Measurements from ENCODE around the gene RPS6KA1.

- TF ChIP-seq YY1 (IDR thresholded peaks at IDR 0.05; ENCODE audit: insufficient read depth, insufficient read length) (no peak), SUZ12 (IDR thresholded peaks at IDR 0.05; ENCODE audit: extremely low read depth, insufficient read depth, insufficient read length) (no peak)
These were observed 39.4 kb upstream of the RPS6KA1 start for GRCh38 chr1:26490155-26490554.
